Vagina (tissue), 2 donors: ENCODE data around the gene SPPL2A.

Experiments used
- CTCF ChIP-seq, 3 experiments: fragments of 450-650 bp in 2 of 3; fragments of 200-600 bp in 1 of 3; sonication (generic) in 1 of 3; IDR thresholded peaks; one replicate each; pipeline ENCODE4 v1.5.1; 2017 to 2019; ENCODE audit warnings: antibody characterized with exemption in 3 of 3, mild to moderate bottlenecking in 2 of 3, moderate library complexity in 2 of 3
- POLR2A ChIP-seq, 2 donors: fragments of 450-650 bp; IDR thresholded peaks; one replicate each; pipeline ENCODE4 v1.6.1; 2017; ENCODE audit warnings: antibody characterized with exemption in 2 of 2, mild to moderate bottlenecking in 2 of 2, moderate library complexity in 2 of 2
- POLR2AphosphoS5 ChIP-seq, 2 donors: sonication (generic); formaldehyde crosslinking; IDR thresholded peaks; one replicate each; pipeline ENCODE4 v1.9.0; 2017; ENCODE audit warnings: antibody characterized with exemption in 2 of 2, mild to moderate bottlenecking in 2 of 2, low read depth in 1 of 2; ENCODE audit not compliant: insufficient read depth in 1 of 2

GRCh38 chr15:50800715-50801114, 35.2 kb upstream of the SPPL2A start:
- no peak for TF ChIP-seq CTCF (IDR thresholded peaks at IDR 0.05)
- no peak for TF ChIP-seq POLR2A (IDR thresholded peaks at IDR 0.05)
- no peak for TF ChIP-seq POLR2AphosphoS5 (IDR thresholded peaks at IDR 0.05; ENCODE audit: insufficient read depth in 1 of 2, low read depth in 1 of 2)
